ENCODE measurements around the gene GGTA1.

DNA sequence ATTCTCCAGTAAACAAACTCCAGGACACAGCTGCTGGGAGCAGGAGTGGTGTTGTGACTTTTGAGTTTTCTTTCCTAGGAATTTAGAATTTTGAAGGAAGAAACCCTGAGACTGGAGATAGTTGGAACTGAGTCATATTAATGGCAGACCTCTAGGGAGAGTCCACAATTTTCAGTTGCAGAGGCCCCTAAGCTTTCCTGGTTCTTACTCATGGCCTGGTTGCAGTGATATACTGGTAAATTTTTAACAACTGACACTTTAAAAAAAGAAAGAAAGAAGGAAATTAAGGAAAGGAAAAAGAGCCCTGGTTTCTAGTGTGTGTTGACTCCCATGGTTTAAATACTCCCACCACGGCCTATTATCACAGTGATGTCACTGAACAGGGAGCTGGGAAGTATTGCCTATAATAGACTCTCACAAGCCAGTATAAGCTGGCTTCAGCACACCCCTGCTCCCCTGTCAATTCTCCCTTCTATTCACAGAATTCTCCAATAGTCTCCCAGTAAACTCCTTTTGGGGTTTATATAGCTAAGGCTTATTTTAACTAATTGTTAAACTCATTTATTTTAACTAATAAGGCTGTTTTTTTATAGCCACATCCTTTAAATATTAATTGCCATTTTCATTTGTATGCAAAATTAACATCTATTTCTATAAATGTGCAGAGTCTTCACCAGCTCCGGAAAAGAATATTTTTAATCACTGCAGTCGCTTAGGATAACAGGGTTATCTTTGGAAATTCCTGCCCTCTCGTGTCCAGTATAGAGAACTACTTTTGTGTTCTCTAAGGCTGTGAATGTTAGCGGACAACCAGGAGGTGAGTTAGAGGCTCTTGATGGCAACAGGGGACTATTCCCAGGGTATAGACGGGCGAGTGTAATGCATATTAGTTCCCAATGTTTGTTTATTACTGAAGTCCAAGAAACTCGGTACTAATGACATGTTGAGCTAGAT, 59.7 kb downstream of the GGTA1 start:
- TF ChIP-seq, protein P1, sequence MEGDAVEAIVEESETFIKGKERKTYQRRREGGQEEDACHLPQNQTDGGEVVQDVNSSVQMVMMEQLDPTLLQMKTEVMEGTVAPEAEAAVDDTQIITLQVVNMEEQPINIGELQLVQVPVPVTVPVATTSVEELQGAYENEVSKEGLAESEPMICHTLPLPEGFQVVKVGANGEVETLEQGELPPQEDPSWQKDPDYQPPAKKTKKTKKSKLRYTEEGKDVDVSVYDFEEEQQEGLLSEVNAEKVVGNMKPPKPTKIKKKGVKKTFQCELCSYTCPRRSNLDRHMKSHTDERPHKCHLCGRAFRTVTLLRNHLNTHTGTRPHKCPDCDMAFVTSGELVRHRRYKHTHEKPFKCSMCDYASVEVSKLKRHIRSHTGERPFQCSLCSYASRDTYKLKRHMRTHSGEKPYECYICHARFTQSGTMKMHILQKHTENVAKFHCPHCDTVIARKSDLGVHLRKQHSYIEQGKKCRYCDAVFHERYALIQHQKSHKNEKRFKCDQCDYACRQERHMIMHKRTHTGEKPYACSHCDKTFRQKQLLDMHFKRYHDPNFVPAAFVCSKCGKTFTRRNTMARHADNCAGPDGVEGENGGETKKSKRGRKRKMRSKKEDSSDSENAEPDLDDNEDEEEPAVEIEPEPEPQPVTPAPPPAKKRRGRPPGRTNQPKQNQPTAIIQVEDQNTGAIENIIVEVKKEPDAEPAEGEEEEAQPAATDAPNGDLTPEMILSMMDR (IDR thresholded peaks at IDR 0.05; ENCODE audit: low read length), result no peak; the same call in 1 of the 2 replicates
- TF ChIP-seq EZH2 (IDR thresholded peaks at IDR 0.05; ENCODE audit: borderline replicate concordance, low read length), result no peak

All from OCI-LY1 (cell line).